Endodermal cell (in vitro differentiated cells): ENCODE data around the gene PRKAR2B. TPM values are rescaled to one million over a fixed set of nuclear protein-coding genes. Genes with fewer than 3 reads are reported as not detected.

Experiments
- DNase-seq: peaks from one replicate; pipeline ENCODE4 v3.0.0-alpha.2; 2017
- H3K27ac ChIP-seq: 2 replicates; pipeline ENCODE4 v1.5.1; 2013; ENCODE audit warnings: mild to moderate bottlenecking, low read depth, low read length, moderate library complexity
- H3K27me3 ChIP-seq: 2 replicates; pipeline ENCODE4 v1.6.1; 2013; ENCODE audit warnings: mild to moderate bottlenecking, low read length, moderate library complexity; ENCODE audit not compliant: insufficient read depth, control insufficient read depth, poor library complexity, severe bottlenecking
- H3K36me3 ChIP-seq: 2 replicates; pipeline ENCODE4 v1.7.0; 2013; ENCODE audit warnings: mild to moderate bottlenecking, low read length, moderate library complexity; ENCODE audit not compliant: control insufficient read depth, insufficient read depth
- H3K4me1 ChIP-seq: one replicate; pipeline ENCODE4 v1.7.0; 2013; ENCODE audit warnings: low read length; ENCODE audit not compliant: control insufficient read depth, insufficient read depth
- H3K4me3 ChIP-seq: 2 replicates; pipeline ENCODE4 v1.5.1; 2013; ENCODE audit warnings: mild to moderate bottlenecking, low read length, moderate library complexity
- H3K9ac ChIP-seq: 2 replicates; pipeline ENCODE4 v1.6.1; 2013; ENCODE audit warnings: mild to moderate bottlenecking, low read length, moderate library complexity; ENCODE audit not compliant: poor library complexity, severe bottlenecking; ENCODE audit errors: extremely low read depth
- H3K9me3 ChIP-seq: 2 replicates; pipeline ENCODE4 v1.6.1; 2013; ENCODE audit warnings: mild to moderate bottlenecking, low read length, moderate library complexity; ENCODE audit not compliant: control insufficient read depth
- H3K27ac Mint-ChIP-seq: 2 replicates; pipeline ENCODE4 v1.8.0; 2020; ENCODE audit warnings: mixed read lengths
- H3K27me3 Mint-ChIP-seq: 2 replicates; pipeline ENCODE4 v1.8.0; 2021; ENCODE audit warnings: mild to moderate bottlenecking, mixed read lengths; ENCODE audit not compliant: insufficient read depth
- H3K36me3 Mint-ChIP-seq: 2 replicates; pipeline ENCODE4 v1.8.0; 2020; ENCODE audit warnings: low read depth, mixed read lengths
- H3K4me1 Mint-ChIP-seq: 2 replicates; pipeline ENCODE4 v1.8.0; 2020; ENCODE audit warnings: mixed read lengths
- H3K4me3 Mint-ChIP-seq: 2 replicates; pipeline ENCODE4 v1.8.0; 2020; ENCODE audit warnings: mild to moderate bottlenecking, moderate library complexity, mixed read lengths
- H3K9me3 Mint-ChIP-seq: 2 replicates; pipeline ENCODE4 v1.8.0; 2020; ENCODE audit warnings: mild to moderate bottlenecking, mixed read lengths
- WGBS, 2 experiments: methylation state at CpG; one replicate each; pipeline versions ENCODE4 v1.1.5 to v1.1.7; 2013; ENCODE audit warnings: missing lambda C conversion rate in 2 of 2, mixed read lengths in 1 of 2; ENCODE audit not compliant: insufficient coverage in 1 of 2, insufficient read length in 1 of 2; 5-methylcytosine and 5-hydroxymethylcytosine counted together
- total RNA-seq, 2 donors: library from RNA; stranded (reverse); fragmentation: NEBNext Ultra II Directional in 1 of 2; extraction: Animal tissue kit (Norgen Biotek cat#: 25700) in 1 of 2; gene quantifications; 2 replicates in 1 of 2; 3 replicates in 1 of 2; pipeline ENCODE4 v1.2.1, GENCODE V29; 2021
- TF ChIP-seq, protein P1 (sequence below): fragments of 200-600 bp; sonication (generic); conservative IDR thresholded peaks from 2 replicates; pipeline ENCODE4 v1.5.0; 2021; ENCODE audit warnings: antibody characterized with exemption, mild to moderate bottlenecking

Gene PRKAR2B
- total RNA-seq, 2 donors from 2014 or later, result 7.3 to 10.2 TPM

DNA sequence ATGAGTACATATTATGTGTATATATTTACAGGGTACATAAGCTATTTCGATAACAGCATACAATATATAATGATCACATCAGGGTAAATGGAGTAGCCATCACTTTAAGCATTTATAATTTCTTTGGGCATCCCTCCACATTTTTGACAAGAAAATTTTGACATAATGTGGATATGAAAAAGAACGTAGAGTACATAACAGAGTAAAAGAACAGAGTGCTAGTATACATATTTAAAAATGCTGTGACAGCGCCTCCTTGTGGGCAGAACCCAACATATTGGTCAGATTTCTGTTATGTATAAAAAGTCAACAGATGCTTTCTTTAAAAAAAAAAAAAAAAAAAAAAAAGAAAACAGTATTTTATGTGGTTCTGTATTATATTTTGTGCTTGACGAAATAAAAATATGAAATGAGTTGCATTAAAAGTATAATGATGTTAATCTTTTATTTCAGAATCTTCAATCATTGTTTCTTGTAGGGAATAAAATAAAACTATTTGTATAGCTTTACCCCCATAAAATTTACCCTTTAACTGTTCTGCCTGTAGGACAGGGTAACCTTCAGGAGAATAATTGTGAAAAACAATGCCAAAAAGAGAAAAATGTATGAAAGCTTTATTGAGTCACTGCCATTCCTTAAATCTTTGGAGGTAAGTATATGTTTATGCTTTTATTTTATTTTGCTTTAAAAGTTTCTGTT lies 106.0 kb downstream of the PRKAR2B start:
- H3K27me3 ChIP-seq, result no peaks in the 10 kb centered on the region
- H3K9ac ChIP-seq, result no peak overlapping the region
- no peak overlapping the region for H3K27ac ChIP-seq
- no peaks in the 10 kb centered on the region for H3K27me3 Mint-ChIP-seq
- TF ChIP-seq, protein P1, sequence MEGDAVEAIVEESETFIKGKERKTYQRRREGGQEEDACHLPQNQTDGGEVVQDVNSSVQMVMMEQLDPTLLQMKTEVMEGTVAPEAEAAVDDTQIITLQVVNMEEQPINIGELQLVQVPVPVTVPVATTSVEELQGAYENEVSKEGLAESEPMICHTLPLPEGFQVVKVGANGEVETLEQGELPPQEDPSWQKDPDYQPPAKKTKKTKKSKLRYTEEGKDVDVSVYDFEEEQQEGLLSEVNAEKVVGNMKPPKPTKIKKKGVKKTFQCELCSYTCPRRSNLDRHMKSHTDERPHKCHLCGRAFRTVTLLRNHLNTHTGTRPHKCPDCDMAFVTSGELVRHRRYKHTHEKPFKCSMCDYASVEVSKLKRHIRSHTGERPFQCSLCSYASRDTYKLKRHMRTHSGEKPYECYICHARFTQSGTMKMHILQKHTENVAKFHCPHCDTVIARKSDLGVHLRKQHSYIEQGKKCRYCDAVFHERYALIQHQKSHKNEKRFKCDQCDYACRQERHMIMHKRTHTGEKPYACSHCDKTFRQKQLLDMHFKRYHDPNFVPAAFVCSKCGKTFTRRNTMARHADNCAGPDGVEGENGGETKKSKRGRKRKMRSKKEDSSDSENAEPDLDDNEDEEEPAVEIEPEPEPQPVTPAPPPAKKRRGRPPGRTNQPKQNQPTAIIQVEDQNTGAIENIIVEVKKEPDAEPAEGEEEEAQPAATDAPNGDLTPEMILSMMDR, result peak; percentile 89
- peaks cover 7% of the 10 kb centered on the region for H3K4me1 Mint-ChIP-seq
- WGBS, 2 experiments, result 7% methylated on average over 2 of the region's 4 CpGs; no CpG with 5 or more reads in 1 of the 2 experiments
- no peaks in the 10 kb centered on the region for H3K36me3 ChIP-seq
- no peak overlapping the region for H3K4me3 Mint-ChIP-seq
- no peaks in the 10 kb centered on the region for H3K9me3 ChIP-seq
- H3K9me3 Mint-ChIP-seq, result no peaks in the 10 kb centered on the region
- DNase-seq, result peak; percentile 85
- no peak overlapping the region for H3K4me3 ChIP-seq
- no peaks in the 10 kb centered on the region for H3K4me1 ChIP-seq
- H3K36me3 Mint-ChIP-seq, result no peaks in the 10 kb centered on the region
- H3K27ac Mint-ChIP-seq, result no peak overlapping the region

DNA sequence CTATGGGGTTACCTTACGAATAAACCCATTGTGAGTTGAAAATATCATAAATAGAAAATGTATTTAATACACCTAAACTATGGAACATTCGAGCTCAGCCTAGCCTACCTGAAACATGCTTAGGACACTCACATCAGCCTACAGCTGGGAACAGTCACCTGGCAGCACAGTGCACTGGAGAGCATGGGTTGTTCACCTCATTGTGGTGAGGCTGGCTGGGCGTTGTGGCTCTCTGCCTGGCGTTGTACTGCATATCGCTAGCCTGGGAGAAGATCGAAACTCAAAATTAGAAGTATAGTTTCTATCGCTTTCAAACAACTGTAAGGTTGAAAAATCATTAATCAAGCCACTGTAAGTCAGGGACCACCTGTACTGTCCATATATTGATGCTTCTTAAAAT lies 107.0 kb downstream of the PRKAR2B start:
- Histone ChIP-seq H3K27me3 (no peaks in the 10 kb centered on the region), H3K9me3 (no peaks in the 10 kb centered on the region), H3K27ac (no peak overlapping the region), H3K4me1 (no peaks in the 10 kb centered on the region), H3K4me3 (no peak overlapping the region), H3K36me3 (no peaks in the 10 kb centered on the region), H3K9ac (no peak overlapping the region)
- H3K36me3 Mint-ChIP-seq, result no peaks in the 10 kb centered on the region
- H3K27ac Mint-ChIP-seq, result no peak overlapping the region
- TF ChIP-seq, protein P1, result no peak
- 90 to 93% methylated on average over 5 to 7 of the region's 7 CpGs for WGBS, 2 experiments
- H3K27me3 Mint-ChIP-seq, result no peaks in the 10 kb centered on the region
- peaks cover 7% of the 10 kb centered on the region for H3K4me1 Mint-ChIP-seq
- no peak overlapping the region for H3K4me3 Mint-ChIP-seq
- DNase-seq, result no peak
- H3K9me3 Mint-ChIP-seq, result peaks cover 4% of the 10 kb centered on the region

DNA sequence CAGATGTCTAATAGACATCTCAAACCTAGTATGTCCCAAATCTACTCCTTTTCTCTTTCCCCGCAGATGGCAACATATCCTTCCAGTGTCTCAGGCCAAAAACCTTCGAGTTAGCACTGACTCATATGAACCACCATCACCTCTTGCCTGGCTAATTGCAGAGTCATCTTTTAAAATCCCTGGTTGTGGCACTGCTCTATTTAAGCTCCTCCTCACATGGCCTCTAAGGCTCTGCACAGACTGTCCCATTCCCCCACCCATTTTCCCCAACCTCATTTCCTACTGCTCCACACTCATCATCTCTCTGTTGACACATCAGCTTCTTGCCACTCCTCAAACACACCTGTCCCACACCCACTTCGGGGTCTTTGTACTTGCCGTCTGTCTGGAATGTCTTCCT lies 107.5 kb downstream of the PRKAR2B start:
- no peak overlapping the region for H3K4me3 ChIP-seq
- H3K36me3 ChIP-seq, result no peaks in the 10 kb centered on the region
- no peak overlapping the region for H3K27ac Mint-ChIP-seq
- no peaks in the 10 kb centered on the region for H3K27me3 Mint-ChIP-seq
- no peak overlapping the region for H3K27ac ChIP-seq
- H3K4me1 ChIP-seq, result no peaks in the 10 kb centered on the region
- H3K9me3 Mint-ChIP-seq, result peaks cover 4% of the 10 kb centered on the region
- H3K4me3 Mint-ChIP-seq, result no peak overlapping the region
- no peaks in the 10 kb centered on the region for H3K9me3 ChIP-seq
- no peaks in the 10 kb centered on the region for H3K27me3 ChIP-seq
- no peak overlapping the region for H3K9ac ChIP-seq
- peaks cover 7% of the 10 kb centered on the region for H3K4me1 Mint-ChIP-seq
- WGBS, 2 experiments, result 50 to 69% methylated on average over 2 to 4 of the region's 4 CpGs
- no peaks in the 10 kb centered on the region for H3K36me3 Mint-ChIP-seq
- TF ChIP-seq, protein P1, result no peak
- DNase-seq, result no peak
